ENCODE results near the gene FARP1.

FARP1 gene

GRCh38 chr13:98492335-98493041 is 349.6 kb downstream of the FARP1 start:
- DNase-seq, result no peak

- no peak for DNase-seq
Measured at GRCh38 chr13:98493042-98493712, 350.3 kb downstream of the FARP1 start.

GRCh38 chr13:98494769-98495168 is 351.9 kb downstream of the FARP1 start:
- no peak for DNase-seq

- DNase-seq, result no peak
Measured at GRCh38 chr13:98495627-98496478, 353.0 kb downstream of the FARP1 start.

GRCh38 chr13:98496479-98496791 is 353.5 kb downstream of the FARP1 start:
- no peak for DNase-seq

GRCh38 chr13:98496966-98497365 is 354.1 kb downstream of the FARP1 start:
- no peak for DNase-seq

- no peak for DNase-seq
Measured at GRCh38 chr13:98500963-98501421, 358.1 kb downstream of the FARP1 start.

GRCh38 chr13:98503175-98504028 is 360.5 kb downstream of the FARP1 start:
- DNase-seq, result no peak

GRCh38 chr13:98504029-98504351 is 361.1 kb downstream of the FARP1 start:
- no peak for DNase-seq

- no peak for DNase-seq
Measured at GRCh38 chr13:98504371-98504963, 361.6 kb downstream of the FARP1 start.
